Measurements from ENCODE around the gene STX10. TPM values are rescaled to one million over a fixed set of nuclear protein-coding genes. Genes with fewer than 3 reads are reported as not detected.

STX10 gene
- total and polyA plus RNA-seq, 9 of the 15 experiments (the other 6 are each of a cell fraction or from before 2014, with no cell fraction given) = 0.51 to 66.3 (median 31.0) TPM

- TF ChIP-seq ZNF740 (CRISPR knock-in tag; IDR thresholded peaks at IDR 0.05) (no peak), ZNF740 (tag; IDR thresholded peaks at IDR 0.05) (no peak), ZNF766 (CRISPR knock-in tag; conservative IDR thresholded peaks at IDR 0.05) (peak; percentile 78), KDM1A (IDR thresholded peaks at IDR 0.05) (peak; percentile 76 to 86), HMG20B (CRISPR knock-in tag; IDR thresholded peaks at IDR 0.05) (no peak), KLF16 (IDR thresholded peaks at IDR 0.05) (no peak), RAD21 (CRISPR knock-in tag; conservative IDR thresholded peaks at IDR 0.05 in 1 of 2, IDR thresholded peaks at IDR 0.05 in 1 of 2) (no peak), CTCF (IDR thresholded peaks at IDR 0.05 in 2 of 3, conservative IDR thresholded peaks at IDR 0.05 in 1 of 3; ENCODE audit: insufficient read depth in 2 of 3, low read depth in 1 of 3, low read length in 3 of 3) (no peak), EGR1 (conservative IDR thresholded peaks at IDR 0.05) (peak; percentile 57; the same call in 1 of the 2 replicates), ZNF75A (CRISPR knock-in tag; IDR thresholded peaks at IDR 0.05) (no peak), ARHGAP35 (IDR thresholded peaks at IDR 0.05; ENCODE audit: partially characterized antibody) (no peak), CREM (IDR thresholded peaks at IDR 0.05; ENCODE audit: low read depth) (no peak), RBM17 (IDR thresholded peaks at IDR 0.05; ENCODE audit: borderline replicate concordance, low read depth, low read length) (no peak), HDGF (IDR thresholded peaks at IDR 0.05) (peak; percentile 59; the same call in 1 of the 2 replicates), NFXL1 (CRISPR knock-in tag; IDR thresholded peaks at IDR 0.05) (no peak), ZNF277 (CRISPR knock-in tag; IDR thresholded peaks at IDR 0.05; ENCODE audit: borderline replicate concordance) (no peak), U2AF1 (optimal IDR thresholded peaks at IDR 0.05; ENCODE audit: low read depth, low read length) (no peak), JUN (IDR thresholded peaks at IDR 0.05; ENCODE audit: borderline replicate concordance, low read depth, low read length) (no peak), JUN (CRISPR knock-in tag; IDR thresholded peaks at IDR 0.05; ENCODE audit: borderline replicate concordance) (no peak), USF1 (CRISPR knock-in tag; IDR thresholded peaks at IDR 0.05) (no peak), ZNF121 (CRISPR knock-in tag; conservative IDR thresholded peaks at IDR 0.05) (no peak), ZBTB17 (CRISPR knock-in tag; IDR thresholded peaks at IDR 0.05) (no peak), DIDO1 (tag; IDR thresholded peaks at IDR 0.05; ENCODE audit: low read depth) (no peak)
- TF ChIP-seq, protein P1, sequence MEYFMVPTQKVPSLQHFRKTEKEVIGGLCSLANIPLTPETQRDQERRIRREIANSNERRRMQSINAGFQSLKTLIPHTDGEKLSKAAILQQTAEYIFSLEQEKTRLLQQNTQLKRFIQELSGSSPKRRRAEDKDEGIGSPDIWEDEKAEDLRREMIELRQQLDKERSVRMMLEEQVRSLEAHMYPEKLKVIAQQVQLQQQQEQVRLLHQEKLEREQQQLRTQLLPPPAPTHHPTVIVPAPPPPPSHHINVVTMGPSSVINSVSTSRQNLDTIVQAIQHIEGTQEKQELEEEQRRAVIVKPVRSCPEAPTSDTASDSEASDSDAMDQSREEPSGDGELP (CRISPR knock-in tag; IDR thresholded peaks at IDR 0.05; ENCODE audit: borderline replicate concordance) = peak; percentile 29; the same call in 1 of the 2 replicates
Measured at GRCh38 chr19:13146763-13147563, 3.2 kb downstream of the STX10 start (continued).

All from K562 (cell line).